ENCODE data around the gene CPTP.

- no peak for TF ChIP-seq CTCF (IDR thresholded peaks at IDR 0.05)
- no peak for TF ChIP-seq POLR2AphosphoS5 (IDR thresholded peaks at IDR 0.05; ENCODE audit: low read depth, low read length)
- TF ChIP-seq SIN3A (IDR thresholded peaks at IDR 0.05; ENCODE audit: borderline replicate concordance, insufficient read depth, low read depth, low read length): no peak
- no peak for TF ChIP-seq TCF7L2 (IDR thresholded peaks at IDR 0.05; ENCODE audit: low read depth, low read length)
Observed at GRCh38 chr1:1374589-1374928, 50.0 kb downstream of the CPTP start.
